Tibial nerve (tissue), 4 donors: Measurements from ENCODE around the gene PRRC2B.

ENCODE experiments used
- CTCF ChIP-seq, 5 experiments: fragments of 200-600 bp in 3 of 5; fragments of 450-650 bp in 2 of 5; sonication (generic) in 3 of 5; IDR thresholded peaks; one replicate each; pipeline ENCODE4 v1.5.1; 2016 to 2019; ENCODE audit warnings: antibody characterized with exemption in 5 of 5, mild to moderate bottlenecking in 3 of 5, moderate library complexity in 2 of 5
- EP300 ChIP-seq, 2 donors: sonication (generic); formaldehyde crosslinking; IDR thresholded peaks; one replicate each; pipeline ENCODE4 v1.6.1; 2017; ENCODE audit warnings: antibody characterized with exemption in 2 of 2, mild to moderate bottlenecking in 1 of 2
- POLR2A ChIP-seq, 2 donors: fragments of 450-650 bp; IDR thresholded peaks; one replicate each; pipeline ENCODE4 v1.6.1; 2017; ENCODE audit warnings: antibody characterized with exemption in 2 of 2, mild to moderate bottlenecking in 2 of 2, moderate library complexity in 2 of 2

GRCh38 chr9:131349522-131349880, 44.4 kb upstream of the PRRC2B start:
- no peak for TF ChIP-seq CTCF (IDR thresholded peaks at IDR 0.05)
- no peak for TF ChIP-seq POLR2A (IDR thresholded peaks at IDR 0.05)
- TF ChIP-seq EP300 (IDR thresholded peaks at IDR 0.05) = no peak
